T-helper 17 cell (primary cell): ENCODE measurements around the gene EPHA1. TPM values are rescaled to one million over a fixed set of nuclear protein-coding genes. Genes with fewer than 3 reads are reported as not detected.

Experiments
- ATAC-seq: fragments of 150-1000 bp; cut with Tn5 transposase; 2 replicates; pipeline ENCODE4 v1.10.0; 2021; ENCODE audit warnings: mild to moderate bottlenecking, moderate library complexity
- DNase-seq, 3 donors: peaks; one replicate each; pipeline versions ENCODE4 v3.0.0 to v3.0.0-alpha.2; 2020 to 2021
- H3K9me3 ChIP-seq: one replicate; pipeline ENCODE4 v1.7.0; 2013; ENCODE audit warnings: low read length, mild to moderate bottlenecking; ENCODE audit not compliant: control insufficient read depth, poor library complexity, severe bottlenecking
- H3K27ac Mint-ChIP-seq: one replicate; pipeline ENCODE4 v1.8.0; 2022; ENCODE audit warnings: mild to moderate bottlenecking, moderate library complexity, mixed read lengths
- H3K27me3 Mint-ChIP-seq: one replicate; pipeline ENCODE4 v1.8.0; 2022; ENCODE audit warnings: mixed read lengths
- H3K36me3 Mint-ChIP-seq: one replicate; pipeline ENCODE4 v1.8.0; 2022; ENCODE audit warnings: low read depth, mixed read lengths
- H3K4me1 Mint-ChIP-seq: one replicate; pipeline ENCODE4 v1.8.0; 2022; ENCODE audit warnings: mild to moderate bottlenecking, mixed read lengths
- H3K4me3 Mint-ChIP-seq: one replicate; pipeline ENCODE4 v1.8.0; 2022; ENCODE audit warnings: mild to moderate bottlenecking, moderate library complexity, mixed read lengths
- total RNA-seq, 4 donors: library from RNA in 2 of 4; stranded (reverse) in 2 of 4; gene quantifications; one replicate each; pipeline ENCODE4 v1.2.3 and lab custom pipeline; 2022 to 2026

Gene EPHA1
- total RNA-seq, 2 donors from 2014 or later: 9.4 to 19.7 TPM

GRCh38 chr7:143375298-143376034 is 33.2 kb downstream of the EPHA1 start:
- Mint-ChIP-seq H3K4me3 (peak overlapping the region; percentile 52), H3K4me1 (peaks cover 66% of the 10 kb centered on the region), H3K36me3 (no peaks in the 10 kb centered on the region), H3K27ac (peak overlapping the region; percentile 95), H3K27me3 (no peaks in the 10 kb centered on the region)
- H3K9me3 ChIP-seq: no peaks in the 10 kb centered on the region
- ATAC-seq (peak; percentile 51), DNase-seq (no peak)

GRCh38 chr7:143374561-143374960 is 34.1 kb downstream of the EPHA1 start:
- Mint-ChIP-seq H3K4me3 (no peak overlapping the region), H3K4me1 (peaks cover 64% of the 10 kb centered on the region), H3K27ac (peak overlapping the region; percentile 95), H3K27me3 (no peaks in the 10 kb centered on the region), H3K36me3 (no peaks in the 10 kb centered on the region)
- no peak for ATAC-seq
- no peaks in the 10 kb centered on the region for H3K9me3 ChIP-seq
- no peak for DNase-seq

- ATAC-seq: no peak
Observed at GRCh38 chr7:143373255-143373794, 35.3 kb downstream of the EPHA1 start.

GRCh38 chr7:143372070-143372469 is 36.6 kb downstream of the EPHA1 start:
- H3K4me3 Mint-ChIP-seq: peak overlapping the region; percentile 39
- peak; percentile 72 for ATAC-seq
- no peak for DNase-seq
- peaks cover 46% of the 10 kb centered on the region for H3K4me1 Mint-ChIP-seq
- H3K9me3 ChIP-seq: no peaks in the 10 kb centered on the region
- H3K27ac Mint-ChIP-seq: peak overlapping the region; percentile 86
- no peaks in the 10 kb centered on the region for H3K27me3 Mint-ChIP-seq
- no peaks in the 10 kb centered on the region for H3K36me3 Mint-ChIP-seq

More at GRCh38 chr7:143373255-143373794, 35.3 kb downstream of the EPHA1 start:
- no peak for DNase-seq
- H3K27ac Mint-ChIP-seq: no peak overlapping the region
- peak overlapping the region; percentile 36 for H3K4me3 Mint-ChIP-seq
- peaks cover 52% of the 10 kb centered on the region for H3K4me1 Mint-ChIP-seq
- H3K36me3 Mint-ChIP-seq: no peaks in the 10 kb centered on the region
- H3K9me3 ChIP-seq: no peaks in the 10 kb centered on the region
- no peaks in the 10 kb centered on the region for H3K27me3 Mint-ChIP-seq

- H3K27me3 Mint-ChIP-seq: peaks cover 13% of the 10 kb centered on the region
- ATAC-seq (no peak), DNase-seq (no peak)
- H3K4me1 Mint-ChIP-seq: peaks cover 32% of the 10 kb centered on the region
- no peak overlapping the region for H3K27ac Mint-ChIP-seq
- H3K9me3 ChIP-seq: no peaks in the 10 kb centered on the region
- H3K36me3 Mint-ChIP-seq: no peaks in the 10 kb centered on the region
- H3K4me3 Mint-ChIP-seq: no peak overlapping the region
Observed at GRCh38 chr7:143369678-143370651, 38.7 kb downstream of the EPHA1 start.

- DNase-seq (no peak), ATAC-seq (no peak)
- no peaks in the 10 kb centered on the region for H3K36me3 Mint-ChIP-seq
- H3K4me3 Mint-ChIP-seq: no peak overlapping the region
- peaks cover 21% of the 10 kb centered on the region for H3K4me1 Mint-ChIP-seq
- H3K27ac Mint-ChIP-seq: no peak overlapping the region
- H3K27me3 Mint-ChIP-seq: peaks cover 29% of the 10 kb centered on the region
- no peaks in the 10 kb centered on the region for H3K9me3 ChIP-seq
Observed at GRCh38 chr7:143368387-143368786, 40.3 kb downstream of the EPHA1 start.

- no peaks in the 10 kb centered on the region for H3K36me3 Mint-ChIP-seq
- no peaks in the 10 kb centered on the region for H3K9me3 ChIP-seq
- DNase-seq (no peak), ATAC-seq (no peak)
- H3K4me3 Mint-ChIP-seq: no peak overlapping the region
- H3K27me3 Mint-ChIP-seq: peaks cover 33% of the 10 kb centered on the region
- H3K4me1 Mint-ChIP-seq: peaks cover 21% of the 10 kb centered on the region
- H3K27ac Mint-ChIP-seq: no peak overlapping the region
Observed at GRCh38 chr7:143367972-143368371, 40.7 kb downstream of the EPHA1 start.

GRCh38 chr7:143363016-143363937 is 45.4 kb downstream of the EPHA1 start:
- Mint-ChIP-seq H3K27ac (peak overlapping the region; percentile 14), H3K36me3 (peaks cover 3% of the 10 kb centered on the region), H3K27me3 (peaks cover 33% of the 10 kb centered on the region), H3K4me3 (peak overlapping the region; percentile 82), H3K4me1 (peaks cover 19% of the 10 kb centered on the region)
- ATAC-seq (no peak), DNase-seq (no peak)
- no peaks in the 10 kb centered on the region for H3K9me3 ChIP-seq

GRCh38 chr7:143362131-143363015 is 46.3 kb downstream of the EPHA1 start, which contains the start of gene FAM131B:
TSS of gene FAM131B (minus strand) at chr7:143362713. CDS start at chr7:143362603, 110 bp downstream.
- H3K27ac Mint-ChIP-seq: peak within 1 kb of the TSS; percentile 14

GRCh38 chr7:143361552-143362130 is 47.0 kb downstream of the EPHA1 start:
- Mint-ChIP-seq H3K27me3 (peaks cover 31% of the 10 kb centered on the region), H3K4me1 (peaks cover 19% of the 10 kb centered on the region), H3K27ac (no peak overlapping the region), H3K36me3 (peaks cover 3% of the 10 kb centered on the region), H3K4me3 (peak overlapping the region; percentile 92)
- DNase-seq (no peak), ATAC-seq (peak; percentile 20)
- no peaks in the 10 kb centered on the region for H3K9me3 ChIP-seq

More at GRCh38 chr7:143362131-143363015, 46.3 kb downstream of the EPHA1 start, which contains the start of gene FAM131B:
- peaks cover 3% of the 10 kb centered on the region for H3K36me3 Mint-ChIP-seq
- peaks cover 33% of the 10 kb centered on the region for H3K27me3 Mint-ChIP-seq
- DNase-seq: peak in 2 of 3 donors; percentile 43 to 53
- peak; percentile 85 for ATAC-seq
- H3K9me3 ChIP-seq: no peaks in the 10 kb centered on the region
- H3K4me3 Mint-ChIP-seq: peak within 1 kb of the TSS; percentile 92
- H3K4me1 Mint-ChIP-seq: peaks cover 19% of the 10 kb centered on the region

- H3K4me1 Mint-ChIP-seq: peaks cover 19% of the 10 kb centered on the region
- no peak for ATAC-seq
Observed at GRCh38 chr7:143360788-143361551, 47.7 kb downstream of the EPHA1 start.

More at GRCh38 chr7:143360788-143361551, 47.7 kb downstream of the EPHA1 start:
- DNase-seq: no peak
- Mint-ChIP-seq H3K4me3 (peak overlapping the region; percentile 92), H3K36me3 (peaks cover 3% of the 10 kb centered on the region), H3K27me3 (peaks cover 24% of the 10 kb centered on the region), H3K27ac (peak overlapping the region; percentile 81)
- H3K9me3 ChIP-seq: no peaks in the 10 kb centered on the region
